Liver (tissue), 9 donors: ENCODE data around the gene ACTL10. TPM values are rescaled to one million over a fixed set of nuclear protein-coding genes. Genes with fewer than 3 reads are reported as not detected.

ENCODE experiments used
- DNase-seq: peaks from one replicate; pipeline ENCODE4 v3.0.0-alpha.2; 2017; ENCODE audit warnings: low spot score
- H3K27ac ChIP-seq, 2 donors: one replicate each; pipeline ENCODE4 v1.7.0; 2013; ENCODE audit warnings: inconsistent platforms in 2 of 2, low read length in 2 of 2, control low read depth in 1 of 2, low read depth in 1 of 2, mild to moderate bottlenecking in 1 of 2
- H3K27me3 ChIP-seq, 4 donors: one replicate each; pipeline versions ENCODE4 v1.6.1 to v1.7.0; 2013; ENCODE audit warnings: low read length in 3 of 4, inconsistent platforms in 1 of 4, mild to moderate bottlenecking in 1 of 4, moderate library complexity in 1 of 4; ENCODE audit not compliant: control insufficient read depth in 4 of 4, insufficient read depth in 4 of 4
- H3K36me3 ChIP-seq, 4 donors: one replicate each; pipeline versions ENCODE4 v1.6.1 to v1.7.0; 2013; ENCODE audit warnings: low read length in 3 of 4, mild to moderate bottlenecking in 3 of 4, low read depth in 1 of 4, moderate library complexity in 1 of 4; ENCODE audit not compliant: control insufficient read depth in 4 of 4, insufficient read depth in 3 of 4
- H3K4me1 ChIP-seq, 4 donors: one replicate each; pipeline versions ENCODE4 v1.6.1 to v1.7.0; 2013; ENCODE audit warnings: low read length in 3 of 4, mild to moderate bottlenecking in 3 of 4, moderate library complexity in 1 of 4; ENCODE audit not compliant: control insufficient read depth in 4 of 4, insufficient read depth in 4 of 4
- H3K4me3 ChIP-seq, 3 donors: one replicate each; pipeline versions ENCODE4 v1.6.1 to v1.7.0; 2013; ENCODE audit warnings: low read length in 3 of 3, control low read depth in 1 of 3, low read depth in 1 of 3, mild to moderate bottlenecking in 1 of 3
- H3K9ac ChIP-seq, 2 donors: one replicate each; pipeline ENCODE4 v1.7.0; 2013; ENCODE audit warnings: low read length in 2 of 2, mild to moderate bottlenecking in 2 of 2, moderate library complexity in 2 of 2, control low read depth in 1 of 2, low read depth in 1 of 2
- H3K9me3 ChIP-seq, 4 donors: one replicate each; pipeline versions ENCODE4 v1.6.1 to v1.7.0; 2013; ENCODE audit warnings: low read length in 3 of 4; ENCODE audit not compliant: control insufficient read depth in 4 of 4
- CTCF ChIP-seq: fragments of 150-350 bp; IDR thresholded peaks from 2 replicates; pipeline ENCODE4 v1.5.1; 2017; ENCODE audit warnings: improper control_type of control experiment, low read depth, low read length; ENCODE audit not compliant: missing input control
- EGR1 ChIP-seq, 2 donors: IDR thresholded peaks; 2 replicates each; pipeline ENCODE4 v1.6.1; 2016 to 2018; ENCODE audit warnings: antibody characterized with exemption in 2 of 2, low read depth in 2 of 2
- FOXA1 ChIP-seq: IDR thresholded peaks from 2 replicates; pipeline ENCODE4 v1.6.1; 2016; ENCODE audit warnings: antibody characterized with exemption
- FOXA2 ChIP-seq: IDR thresholded peaks from 2 replicates; pipeline ENCODE4 v1.6.1; 2016; ENCODE audit warnings: antibody characterized with exemption
- GABPA ChIP-seq, 2 donors: IDR thresholded peaks in 1 of 2; conservative IDR thresholded peaks in 1 of 2; 2 replicates each; pipeline ENCODE4 v1.6.1; 2016; ENCODE audit warnings: antibody characterized with exemption in 2 of 2, mild to moderate bottlenecking in 1 of 2, moderate library complexity in 1 of 2
- HNF4A ChIP-seq, 2 donors: conservative IDR thresholded peaks; 2 replicates each; pipeline ENCODE4 v1.6.1; 2016; ENCODE audit warnings: antibody characterized with exemption in 2 of 2, mild to moderate bottlenecking in 2 of 2
- HNF4G ChIP-seq: IDR thresholded peaks from 2 replicates; pipeline ENCODE4 v1.6.1; 2016; ENCODE audit warnings: antibody characterized with exemption
- JUND ChIP-seq, 2 donors: IDR thresholded peaks; 2 replicates each; pipeline ENCODE4 v1.6.1; 2016; ENCODE audit warnings: antibody characterized with exemption in 2 of 2
- NR2F2 ChIP-seq: IDR thresholded peaks from 2 replicates; pipeline ENCODE4 v1.6.1; 2016; ENCODE audit warnings: antibody characterized with exemption
- RAD21 ChIP-seq, 2 donors: IDR thresholded peaks; 2 replicates each; pipeline ENCODE4 v1.6.1; 2016; ENCODE audit warnings: antibody characterized with exemption in 2 of 2, mild to moderate bottlenecking in 2 of 2
- REST ChIP-seq: IDR thresholded peaks from 2 replicates; pipeline ENCODE4 v1.6.1; 2016; ENCODE audit warnings: antibody characterized with exemption, mild to moderate bottlenecking
- RXRA ChIP-seq, 2 donors: IDR thresholded peaks; 2 replicates each; pipeline ENCODE4 v1.6.1; 2017 to 2018; ENCODE audit warnings: antibody characterized with exemption in 2 of 2, mild to moderate bottlenecking in 1 of 2
- SP1 ChIP-seq: IDR thresholded peaks from 2 replicates; pipeline ENCODE4 v1.6.1; 2018; ENCODE audit warnings: antibody characterized with exemption, mild to moderate bottlenecking
- TAF1 ChIP-seq: conservative IDR thresholded peaks from 2 replicates; pipeline ENCODE4 v1.6.1; 2016; ENCODE audit warnings: antibody characterized with exemption, mild to moderate bottlenecking
- YY1 ChIP-seq: IDR thresholded peaks from 2 replicates; pipeline ENCODE4 v1.6.1; 2016; ENCODE audit warnings: antibody characterized with exemption, mild to moderate bottlenecking
- WGBS: extraction: QIAGEN DNeasy Blood & Tissue Kit; methylation state at CpG from one replicate; pipeline ENCODE4 v1.1.7; 2013; 5-methylcytosine and 5-hydroxymethylcytosine counted together
- polyA plus RNA-seq, 2 donors: library from polyadenylated mRNA; stranded (reverse) in 1 of 2; unstranded in 1 of 2; fragments of 200-250 nt in 1 of 2; fragments of >200 nt in 1 of 2; fragmentation: Nextera tagmentation in 1 of 2; extraction: Ambion mirVana in 1 of 2; gene quantifications; one replicate each; pipeline versions ENCODE4 v1.2.1 to v1.2.3, GENCODE V29; 2013 to 2015
- total RNA-seq, 2 donors: library from RNA; depleted of rRNA; stranded (reverse); fragments of >200 nt; gene quantifications; one replicate each; pipeline ENCODE4 v1.2.3, GENCODE V29; 2014
- TF ChIP-seq, protein P1 (sequence below): IDR thresholded peaks from 2 replicates; pipeline ENCODE4 v1.6.1; 2016; ENCODE audit warnings: antibody characterized with exemption
- TF ChIP-seq, protein P2 (sequence below): IDR thresholded peaks from 2 replicates; pipeline ENCODE4 v1.6.1; 2016; ENCODE audit warnings: antibody characterized with exemption
- TF ChIP-seq, protein P3 (sequence below): IDR thresholded peaks from 2 replicates; pipeline ENCODE4 v1.6.1; 2016; ENCODE audit warnings: antibody characterized with exemption
- donor health status: healthy.
- donor health status: healthy.
- donor health status: healthy.
- donor health status: healthy.
- donor health status: healthy.

Gene ACTL10
- total and polyA plus RNA-seq, 4 donors: 0.10 to 0.50 (median 0.35) TPM

GRCh38 chr20:33669224-33669623 lies 2.5 kb downstream of the ACTL10 start:
- TF ChIP-seq SP1 (no peak), JUND (IDR thresholded peaks at IDR 0.05) (no peak), RAD21 (IDR thresholded peaks at IDR 0.05) (no peak)
- no peak overlapping the region for H3K9ac ChIP-seq
- no peaks in the 10 kb centered on the region for H3K27me3 ChIP-seq
- DNase-seq: no peak
- H3K4me3 ChIP-seq: no peak overlapping the region
- no peak overlapping the region for H3K27ac ChIP-seq
- 91% methylated on average over 5 of the region's 5 CpGs for WGBS
- peaks cover 7 to 46% (median 19%) of the 10 kb centered on the region in 4 donors for H3K4me1 ChIP-seq
- H3K9me3 ChIP-seq: no peaks in the 10 kb centered on the region
- peaks cover 0 to 4% (median 0%) of the 10 kb centered on the region in 4 donors for H3K36me3 ChIP-seq

DNA sequence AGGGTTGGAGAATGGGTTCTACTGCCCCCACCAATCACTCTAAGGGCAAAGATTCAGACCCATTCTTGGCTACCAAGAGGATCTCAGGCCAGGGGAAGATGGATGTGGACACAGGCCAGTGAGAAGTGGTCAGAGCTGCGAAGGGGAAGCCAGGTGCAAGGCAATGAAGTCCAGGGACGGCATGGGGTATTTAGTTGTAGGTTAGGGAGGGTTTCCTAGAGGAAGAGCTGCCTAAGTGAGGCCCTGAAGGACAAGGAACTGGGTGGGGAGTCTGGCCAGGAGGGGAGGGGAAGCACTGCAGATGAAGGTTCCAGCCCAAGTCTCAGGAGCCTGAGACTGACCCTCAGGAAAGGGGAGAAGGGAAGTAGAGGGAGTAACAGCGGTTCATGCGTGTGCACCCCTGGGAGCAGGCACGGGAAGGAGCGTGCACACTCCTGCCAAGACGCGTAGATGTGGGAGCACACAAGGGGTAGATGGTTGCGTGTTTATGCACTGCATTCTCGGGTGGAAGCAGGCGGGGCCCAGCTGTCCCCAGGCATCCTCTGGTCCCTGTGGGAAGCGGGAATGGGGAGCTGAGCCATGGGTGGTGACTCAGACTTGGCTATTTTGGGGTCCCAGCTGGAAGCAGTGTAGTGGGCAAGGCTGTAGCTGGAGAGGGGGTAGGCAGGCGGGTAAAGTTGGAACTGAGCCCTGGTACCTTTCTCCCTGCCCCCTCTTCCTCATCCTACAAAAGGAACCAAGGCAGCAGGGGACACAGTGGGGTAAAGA lies 3.3 kb downstream of the ACTL10 start:
- Histone ChIP-seq H3K4me1 (peaks cover 7 to 47% (median 21%) of the 10 kb centered on the region in 4 donors), H3K27ac (no peak overlapping the region), H3K4me3 (no peak overlapping the region), H3K9ac (no peak overlapping the region), H3K36me3 (peaks cover 0 to 4% (median 0%) of the 10 kb centered on the region in 4 donors), H3K27me3 (no peaks in the 10 kb centered on the region), H3K9me3 (no peaks in the 10 kb centered on the region)
- DNase-seq: no peak
- 93% methylated on average over 13 of the region's 13 CpGs for WGBS
- TF ChIP-seq CTCF (no peak), FOXA1 (no peak), SP1 (no peak), RXRA (IDR thresholded peaks at IDR 0.05) (no peak), FOXA2 (no peak), EGR1 (IDR thresholded peaks at IDR 0.05; ENCODE audit: low read depth in 2 of 2) (no peak), NR2F2 (no peak), HNF4A (conservative IDR thresholded peaks at IDR 0.05) (no peak), YY1 (no peak), JUND (IDR thresholded peaks at IDR 0.05) (no peak), HNF4G (no peak), REST (no peak), GABPA (IDR thresholded peaks at IDR 0.05 in 1 of 2, conservative IDR thresholded peaks at IDR 0.05 in 1 of 2) (no peak), TAF1 (no peak), RAD21 (IDR thresholded peaks at IDR 0.05) (no peak)
- TF ChIP-seq, protein P1, sequence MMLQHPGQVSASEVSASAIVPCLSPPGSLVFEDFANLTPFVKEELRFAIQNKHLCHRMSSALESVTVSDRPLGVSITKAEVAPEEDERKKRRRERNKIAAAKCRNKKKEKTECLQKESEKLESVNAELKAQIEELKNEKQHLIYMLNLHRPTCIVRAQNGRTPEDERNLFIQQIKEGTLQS: no peak
- TF ChIP-seq, protein P2, sequence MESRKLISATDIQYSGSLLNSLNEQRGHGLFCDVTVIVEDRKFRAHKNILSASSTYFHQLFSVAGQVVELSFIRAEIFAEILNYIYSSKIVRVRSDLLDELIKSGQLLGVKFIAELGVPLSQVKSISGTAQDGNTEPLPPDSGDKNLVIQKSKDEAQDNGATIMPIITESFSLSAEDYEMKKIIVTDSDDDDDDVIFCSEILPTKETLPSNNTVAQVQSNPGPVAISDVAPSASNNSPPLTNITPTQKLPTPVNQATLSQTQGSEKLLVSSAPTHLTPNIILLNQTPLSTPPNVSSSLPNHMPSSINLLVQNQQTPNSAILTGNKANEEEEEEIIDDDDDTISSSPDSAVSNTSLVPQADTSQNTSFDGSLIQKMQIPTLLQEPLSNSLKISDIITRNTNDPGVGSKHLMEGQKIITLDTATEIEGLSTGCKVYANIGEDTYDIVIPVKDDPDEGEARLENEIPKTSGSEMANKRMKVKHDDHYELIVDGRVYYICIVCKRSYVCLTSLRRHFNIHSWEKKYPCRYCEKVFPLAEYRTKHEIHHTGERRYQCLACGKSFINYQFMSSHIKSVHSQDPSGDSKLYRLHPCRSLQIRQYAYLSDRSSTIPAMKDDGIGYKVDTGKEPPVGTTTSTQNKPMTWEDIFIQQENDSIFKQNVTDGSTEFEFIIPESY: no peak
- TF ChIP-seq, protein P3, sequence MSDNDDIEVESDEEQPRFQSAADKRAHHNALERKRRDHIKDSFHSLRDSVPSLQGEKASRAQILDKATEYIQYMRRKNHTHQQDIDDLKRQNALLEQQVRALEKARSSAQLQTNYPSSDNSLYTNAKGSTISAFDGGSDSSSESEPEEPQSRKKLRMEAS: no peak
